Stimulated activated CD8-positive, alpha-beta memory T cell treated with anti-CD3 and anti-CD28 coated beads, Interleukin-15, amount 100 ng/mL, for 4 hours (primary cell): ENCODE data around the gene BAZ1A.
A peak's percentile ranks its signal among the peaks of the same experiment; 100 is the strongest.

Experiments used
- DNase-seq, 2 donors: peaks; one replicate each; pipeline ENCODE4 v3.0.0-alpha.2; 2020; ENCODE audit warnings: low read depth in 2 of 2

Gene BAZ1A

GRCh38 chr14:34875031-34875922 lies at the start of gene BAZ1A:
Gene BAZ1A (minus strand): TSS chr14:34875360. CDS start chr14:34874604, 756 bp downstream.
- peak; percentile 16 to 29 for DNase-seq

GRCh38 chr14:34920339-34920738 lies 45.2 kb upstream of the BAZ1A start:
- no peak for DNase-seq

GRCh38 chr14:34913619-34914018 lies 38.5 kb upstream of the BAZ1A start:
- DNase-seq: no peak

- no peak for DNase-seq
These were observed 37.8 kb upstream of the BAZ1A start for GRCh38 chr14:34912966-34913365.

GRCh38 chr14:34912182-34912581 lies 37.0 kb upstream of the BAZ1A start:
- DNase-seq: no peak

- DNase-seq: no peak
These were observed 36.3 kb upstream of the BAZ1A start for GRCh38 chr14:34911209-34912150.

GRCh38 chr14:34906287-34906686 lies 31.1 kb upstream of the BAZ1A start:
- no peak for DNase-seq

- no peak for DNase-seq
These were observed 20.1 kb upstream of the BAZ1A start for GRCh38 chr14:34895277-34895676.

GRCh38 chr14:34890937-34891336 lies 15.8 kb upstream of the BAZ1A start:
- no peak for DNase-seq

- no peak for DNase-seq
These were observed 13.0 kb upstream of the BAZ1A start for GRCh38 chr14:34888186-34888585.

- no peak for DNase-seq
These were observed 8.8 kb upstream of the BAZ1A start for GRCh38 chr14:34883954-34884353.

- peak; percentile 6 to 30 for DNase-seq
These were observed 652 bp downstream of the BAZ1A start for GRCh38 chr14:34874386-34875030.

GRCh38 chr14:34873589-34874385 lies 1.4 kb downstream of the BAZ1A start:
- peak; percentile 72 to 83 for DNase-seq

GRCh38 chr14:34872822-34873588 lies 2.2 kb downstream of the BAZ1A start:
- DNase-seq: no peak

GRCh38 chr14:34867199-34867598 lies 8.0 kb downstream of the BAZ1A start:
- no peak for DNase-seq

- DNase-seq: no peak
These were observed 9.1 kb downstream of the BAZ1A start for GRCh38 chr14:34865889-34866574.

- no peak for DNase-seq
These were observed 11.3 kb downstream of the BAZ1A start for GRCh38 chr14:34863844-34864243.

- DNase-seq: no peak
These were observed 16.4 kb downstream of the BAZ1A start for GRCh38 chr14:34858765-34859164.

- no peak for DNase-seq
These were observed 17.3 kb downstream of the BAZ1A start for GRCh38 chr14:34857689-34858449.
